ENCODE data around the gene UTP14C. TPM values are rescaled to one million over a fixed set of nuclear protein-coding genes. Genes with fewer than 3 reads are reported as not detected.

Gene UTP14C
- total and polyA plus RNA-seq, 2 of the 13 experiments (the other 11 are each of a cell fraction or from before 2014, with no cell fraction given): 8.8 to 12.2 TPM

- TF ChIP-seq UBTF (CRISPR knock-in tag; IDR thresholded peaks at IDR 0.05): no peak
- TF ChIP-seq ATF1 (CRISPR knock-in tag; IDR thresholded peaks at IDR 0.05): 0 out of 2 replicates have a peak, but pooled peaks have one; percentile 32
- TF ChIP-seq CEBPB (IDR thresholded peaks at IDR 0.05; ENCODE audit: borderline replicate concordance, low read depth, low read length): peak; percentile 97
- TF ChIP-seq NR2F6 (IDR thresholded peaks at IDR 0.05): peak; percentile 97
- TF ChIP-seq NR2F6 (CRISPR knock-in tag; IDR thresholded peaks at IDR 0.05): peak; percentile 87
- no peak for TF ChIP-seq ZNF572 (CRISPR knock-in tag; IDR thresholded peaks at IDR 0.05)
- TF ChIP-seq ZNF510 (CRISPR knock-in tag; IDR thresholded peaks at IDR 0.05; ENCODE audit: low read depth): no peak
- TF ChIP-seq ZNF768 (CRISPR knock-in tag; IDR thresholded peaks at IDR 0.05): peak; percentile 37; the same call in 1 of the 2 replicates
- TF ChIP-seq TAF1 (CRISPR knock-in tag; IDR thresholded peaks at IDR 0.05): no peak
- TF ChIP-seq CREB1 (IDR thresholded peaks at IDR 0.05): no peak
- TF ChIP-seq CREB1 (CRISPR knock-in tag; IDR thresholded peaks at IDR 0.05): peak; percentile 82
- TF ChIP-seq ZBTB7B (CRISPR knock-in tag; IDR thresholded peaks at IDR 0.05): peak; percentile 62; the same call in 1 of the 2 replicates
- TF ChIP-seq, protein P1, sequence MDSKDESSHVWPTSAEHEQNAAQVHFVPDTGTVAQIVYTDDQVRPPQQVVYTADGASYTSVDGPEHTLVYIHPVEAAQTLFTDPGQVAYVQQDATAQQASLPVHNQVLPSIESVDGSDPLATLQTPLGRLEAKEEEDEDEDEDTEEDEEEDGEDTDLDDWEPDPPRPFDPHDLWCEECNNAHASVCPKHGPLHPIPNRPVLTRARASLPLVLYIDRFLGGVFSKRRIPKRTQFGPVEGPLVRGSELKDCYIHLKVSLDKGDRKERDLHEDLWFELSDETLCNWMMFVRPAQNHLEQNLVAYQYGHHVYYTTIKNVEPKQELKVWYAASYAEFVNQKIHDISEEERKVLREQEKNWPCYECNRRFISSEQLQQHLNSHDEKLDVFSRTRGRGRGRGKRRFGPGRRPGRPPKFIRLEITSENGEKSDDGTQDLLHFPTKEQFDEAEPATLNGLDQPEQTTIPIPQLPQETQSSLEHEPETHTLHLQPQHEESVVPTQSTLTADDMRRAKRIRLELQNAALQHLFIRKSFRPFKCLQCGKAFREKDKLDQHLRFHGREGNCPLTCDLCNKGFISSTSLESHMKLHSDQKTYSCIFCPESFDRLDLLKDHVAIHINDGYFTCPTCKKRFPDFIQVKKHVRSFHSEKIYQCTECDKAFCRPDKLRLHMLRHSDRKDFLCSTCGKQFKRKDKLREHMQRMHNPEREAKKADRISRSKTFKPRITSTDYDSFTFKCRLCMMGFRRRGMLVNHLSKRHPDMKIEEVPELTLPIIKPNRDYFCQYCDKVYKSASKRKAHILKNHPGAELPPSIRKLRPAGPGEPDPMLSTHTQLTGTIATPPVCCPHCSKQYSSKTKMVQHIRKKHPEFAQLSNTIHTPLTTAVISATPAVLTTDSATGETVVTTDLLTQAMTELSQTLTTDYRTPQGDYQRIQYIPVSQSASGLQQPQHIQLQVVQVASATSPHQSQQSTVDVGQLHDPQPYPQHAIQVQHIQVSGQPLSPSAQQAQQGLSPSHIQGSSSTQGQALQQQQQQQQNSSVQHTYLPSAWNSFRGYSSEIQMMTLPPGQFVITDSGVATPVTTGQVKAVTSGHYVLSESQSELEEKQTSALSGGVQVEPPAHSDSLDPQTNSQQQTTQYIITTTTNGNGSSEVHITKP (CRISPR knock-in tag; IDR thresholded peaks at IDR 0.05; ENCODE audit: low read depth): 0 out of 2 replicates have a peak, but pooled peaks have one; percentile 49
- peak; percentile 87 for TF ChIP-seq HDAC2 (CRISPR knock-in tag; IDR thresholded peaks at IDR 0.05)
- no peak for TF ChIP-seq ZNF3 (CRISPR knock-in tag; IDR thresholded peaks at IDR 0.05)
- TF ChIP-seq CHCHD3 (CRISPR knock-in tag; IDR thresholded peaks at IDR 0.05): no peak
- TF ChIP-seq GTF2F1 (IDR thresholded peaks at IDR 0.05; ENCODE audit: low read length): peak; percentile 77
- 0 out of 2 replicates have a peak, but pooled peaks have one; percentile 38 for TF ChIP-seq ZNF724P (CRISPR knock-in tag; IDR thresholded peaks at IDR 0.05; ENCODE audit: borderline replicate concordance)
- 0 out of 2 replicates have a peak, but pooled peaks have one; percentile 6 for TF ChIP-seq CCDC6 (CRISPR knock-in tag; IDR thresholded peaks at IDR 0.05)
- TF ChIP-seq ZFP90 (CRISPR knock-in tag; IDR thresholded peaks at IDR 0.05; ENCODE audit: borderline replicate concordance): no peak
- TF ChIP-seq ZNF761 (CRISPR knock-in tag; conservative IDR thresholded peaks at IDR 0.05): no peak
- TF ChIP-seq JUN (CRISPR knock-in tag; IDR thresholded peaks at IDR 0.05): 0 out of 2 replicates have a peak, but pooled peaks have one; percentile 54
- peak; percentile 90; the same call in 1 of the 2 replicates for TF ChIP-seq TBX2 (CRISPR knock-in tag; IDR thresholded peaks at IDR 0.05; ENCODE audit: borderline replicate concordance)
- 0 out of 2 replicates have a peak, but pooled peaks have one; percentile 28 for TF ChIP-seq ZNF746 (CRISPR knock-in tag; IDR thresholded peaks at IDR 0.05)
- TF ChIP-seq ZMYM4 (CRISPR knock-in tag; IDR thresholded peaks at IDR 0.05): peak; percentile 82
- TF ChIP-seq SMC3 (IDR thresholded peaks at IDR 0.05; ENCODE audit: low read length): peak; percentile 18; the same call in 1 of the 2 replicates
- TF ChIP-seq ZBTB20 (CRISPR knock-in tag; IDR thresholded peaks at IDR 0.05; ENCODE audit: borderline replicate concordance, low read depth): 0 out of 2 replicates have a peak, but pooled peaks have one; percentile 45
Observed at GRCh38 chr13:52025475-52026245, 1.2 kb downstream of the UTP14C start (continued).
